Measurements from ENCODE around the gene IQSEC3.

DNA sequence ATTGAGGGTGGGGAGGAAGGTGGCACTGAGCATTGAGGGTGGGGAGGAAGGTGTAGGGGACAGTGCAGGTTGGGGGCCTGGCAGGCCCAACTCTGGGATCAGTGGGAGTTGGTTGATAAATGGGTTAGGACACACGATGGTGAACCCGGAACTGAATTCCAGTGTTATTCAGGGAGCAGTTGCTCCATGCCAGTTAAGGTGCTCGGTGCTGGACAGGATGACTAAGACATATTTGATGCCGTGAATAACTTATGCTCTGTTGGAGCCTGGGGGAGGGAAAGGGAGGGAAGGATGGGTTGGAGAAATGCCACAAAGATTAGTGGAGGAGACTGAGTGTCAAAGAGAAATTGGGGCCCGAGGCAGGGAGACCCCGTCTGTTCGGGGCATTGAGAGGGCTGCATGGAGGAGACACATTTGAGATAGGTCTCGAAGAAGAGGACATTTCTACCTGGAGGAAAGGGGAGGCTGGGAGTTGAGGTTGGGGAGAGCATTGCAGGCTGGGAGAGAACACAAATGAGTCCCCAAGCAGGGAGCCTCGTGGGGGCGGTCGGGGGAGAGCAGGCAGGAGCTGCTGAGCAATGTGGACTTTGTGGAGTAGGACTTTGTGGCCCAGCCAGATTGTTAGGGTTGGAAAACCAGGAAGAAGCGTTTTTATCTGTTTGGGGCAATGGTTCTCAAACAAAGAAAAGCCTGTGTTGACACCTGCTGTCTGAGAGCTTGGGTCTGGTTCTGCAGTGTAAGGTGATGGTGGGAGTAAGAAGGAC, 65.3 kb downstream of the IQSEC3 start:
- TF ChIP-seq CTCF (IDR thresholded peaks at IDR 0.05) (no peak), POLR2AphosphoS5 (IDR thresholded peaks at IDR 0.05; ENCODE audit: low read depth, low read length) (no peak), SIN3A (IDR thresholded peaks at IDR 0.05; ENCODE audit: borderline replicate concordance, insufficient read depth, low read depth, low read length) (no peak), REST (IDR thresholded peaks at IDR 0.05; ENCODE audit: insufficient read depth in 1 of 2, low read depth in 2 of 2, low read length in 1 of 2) (no peak)
